Effector CD4-positive, alpha-beta T cell (primary cell): ENCODE results near the gene FLACC1.
A peak's percentile ranks its signal among the peaks of the same experiment; 100 is the strongest.
"Not testable (repeated sequence)": the region's sequence is repeated elsewhere in the genome, so short reads cannot be mapped to it uniquely, and the experiment has no call there.

Experiments
- DNase-seq: peaks from one replicate; pipeline ENCODE4 v3.0.0-alpha.2; 2020
- total RNA-seq: gene quantifications from one replicate; lab custom pipeline; 2026; lab: John Stamatoyannopoulos, UW

FLACC1 gene
- total RNA-seq = 4.9 reads per million, percentile 19 among the genes with 10 or more reads in this experiment

- DNase-seq = no peak
Observed at GRCh38 chr2:201357221-201357620, at the start of gene FLACC1. TSS of gene FLACC1 (minus strand) at chr2:201357345. CDS start at chr2:201351404, 5,941 bp downstream.

- DNase-seq = no peak
Observed at GRCh38 chr2:201406077-201406662, 49.0 kb upstream of the FLACC1 start.

- DNase-seq = no peak
Observed at GRCh38 chr2:201404699-201405280, 47.6 kb upstream of the FLACC1 start.

- no peak for DNase-seq
Observed at GRCh38 chr2:201403880-201404279, 46.7 kb upstream of the FLACC1 start.

GRCh38 chr2:201402651-201403562, 45.8 kb upstream of the FLACC1 start:
- no peak for DNase-seq

- no peak for DNase-seq
Observed at GRCh38 chr2:201401815-201402214, 44.7 kb upstream of the FLACC1 start.

GRCh38 chr2:201396595-201396994, 39.5 kb upstream of the FLACC1 start:
- DNase-seq = no peak

- no peak for DNase-seq
Observed at GRCh38 chr2:201383136-201383535, 26.0 kb upstream of the FLACC1 start.

GRCh38 chr2:201378496-201379397, 21.6 kb upstream of the FLACC1 start:
- no peak for DNase-seq

- no peak for DNase-seq
Observed at GRCh38 chr2:201377218-201377617, 20.1 kb upstream of the FLACC1 start.

GRCh38 chr2:201369775-201370174, 12.6 kb upstream of the FLACC1 start:
- no peak for DNase-seq

GRCh38 chr2:201369318-201369717, 12.2 kb upstream of the FLACC1 start:
- not testable (repeated sequence) for DNase-seq

GRCh38 chr2:201366146-201366545, 9.0 kb upstream of the FLACC1 start:
- DNase-seq = no peak

GRCh38 chr2:201363857-201364560, 6.9 kb upstream of the FLACC1 start:
- peak; percentile 5 for DNase-seq

- no peak for DNase-seq
Observed at GRCh38 chr2:201362396-201362795, 5.3 kb upstream of the FLACC1 start.

- no peak for DNase-seq
Observed at GRCh38 chr2:201361078-201361733, 4.1 kb upstream of the FLACC1 start.

- DNase-seq = no peak
Observed at GRCh38 chr2:201360256-201360655, 3.1 kb upstream of the FLACC1 start.

GRCh38 chr2:201358684-201359083, 1.5 kb upstream of the FLACC1 start:
- no peak for DNase-seq

GRCh38 chr2:201353116-201353515, 4.0 kb downstream of the FLACC1 start:
- DNase-seq = no peak

- no peak for DNase-seq
Observed at GRCh38 chr2:201350879-201351278, 6.3 kb downstream of the FLACC1 start.

GRCh38 chr2:201349601-201350000, 7.5 kb downstream of the FLACC1 start:
- DNase-seq = no peak
